IPS-18c (cell line): ENCODE measurements around the gene CCDC92B.

Source experiments
- H3K4me3 ChIP-seq: 2 replicates; pipeline ENCODE4 v1.7.0; 2013; ENCODE audit warnings: low read depth, mild to moderate bottlenecking, low read length, moderate library complexity; ENCODE audit not compliant: insufficient read depth
- H3K9me3 ChIP-seq: one replicate; pipeline ENCODE4 v1.6.1; 2013; ENCODE audit warnings: mild to moderate bottlenecking, low read length, moderate library complexity; ENCODE audit not compliant: control insufficient read depth, insufficient read depth

Gene CCDC92B

DNA sequence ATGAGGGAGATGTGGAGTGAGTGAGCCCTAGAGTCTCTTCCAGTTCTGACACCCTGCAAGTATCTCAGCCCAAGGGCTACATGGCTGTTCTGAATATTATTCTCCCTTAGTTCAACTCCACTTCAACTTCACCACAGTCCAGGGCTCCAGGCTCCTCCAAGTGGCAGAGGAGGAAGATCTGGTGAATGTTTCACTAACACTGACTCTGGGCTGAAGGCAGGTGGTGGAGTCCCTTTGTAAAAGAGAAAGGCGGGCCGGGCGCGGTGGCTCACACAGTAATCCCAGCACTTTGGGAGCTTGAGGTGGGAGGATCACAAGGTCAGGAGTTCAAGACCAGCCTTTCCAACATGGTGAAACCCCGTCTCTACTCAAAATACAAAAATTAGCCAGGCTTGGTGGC is 13.6 kb downstream of the CCDC92B start:
- Histone ChIP-seq H3K4me3 (no peak overlapping the region), H3K9me3 (no peaks in the 10 kb centered on the region)

- no peaks in the 10 kb centered on the region for H3K9me3 ChIP-seq
- no peak overlapping the region for H3K4me3 ChIP-seq
These were observed 14.5 kb downstream of the CCDC92B start for GRCh38 chr17:2734939-2735338.

DNA sequence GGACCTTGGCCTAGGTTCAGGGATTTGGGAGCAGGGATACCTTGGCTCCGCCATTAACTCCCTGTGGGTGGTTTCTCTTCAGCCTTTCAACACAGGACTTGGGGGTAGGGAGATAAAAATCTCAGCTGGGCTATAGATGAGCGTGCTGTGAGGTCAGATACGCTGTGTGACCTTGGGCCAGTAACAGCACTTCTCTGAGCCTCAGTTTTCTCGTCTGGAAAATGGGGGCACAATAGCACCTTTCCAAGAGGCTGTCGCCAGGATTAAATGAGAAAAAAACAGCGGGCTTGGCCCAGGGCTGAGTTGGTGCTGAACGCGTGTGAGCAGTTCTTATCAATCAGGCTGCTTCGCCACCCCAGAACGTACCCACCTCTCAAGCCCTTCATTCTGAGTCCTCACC is 17.6 kb downstream of the CCDC92B start:
- Histone ChIP-seq H3K4me3 (no peak overlapping the region), H3K9me3 (no peaks in the 10 kb centered on the region)

GRCh38 chr17:2730764-2731353 is 18.6 kb downstream of the CCDC92B start:
- Histone ChIP-seq H3K4me3 (no peak overlapping the region), H3K9me3 (no peaks in the 10 kb centered on the region)

DNA sequence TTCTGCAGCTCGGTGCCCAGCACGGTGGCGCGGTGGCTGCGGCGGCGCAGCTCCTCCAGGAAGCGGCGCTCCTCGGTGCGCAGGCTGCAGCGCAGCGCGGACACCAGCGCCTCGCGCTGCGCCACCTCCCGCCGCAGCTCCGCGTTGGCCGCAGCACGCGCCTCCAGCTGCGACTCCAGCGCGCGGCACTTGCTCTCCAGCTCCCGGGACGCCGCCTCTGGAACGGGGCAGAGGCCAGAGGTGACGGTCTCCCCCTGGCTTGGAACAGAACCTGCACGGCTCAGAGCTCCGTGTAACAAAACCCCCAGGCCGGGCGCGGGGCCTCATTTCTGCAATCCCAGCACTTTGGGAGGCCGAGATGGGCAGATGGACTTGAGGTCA is 24.7 kb downstream of the CCDC92B start:
- Histone ChIP-seq H3K4me3 (peak overlapping the region; percentile 61), H3K9me3 (no peaks in the 10 kb centered on the region)

DNA sequence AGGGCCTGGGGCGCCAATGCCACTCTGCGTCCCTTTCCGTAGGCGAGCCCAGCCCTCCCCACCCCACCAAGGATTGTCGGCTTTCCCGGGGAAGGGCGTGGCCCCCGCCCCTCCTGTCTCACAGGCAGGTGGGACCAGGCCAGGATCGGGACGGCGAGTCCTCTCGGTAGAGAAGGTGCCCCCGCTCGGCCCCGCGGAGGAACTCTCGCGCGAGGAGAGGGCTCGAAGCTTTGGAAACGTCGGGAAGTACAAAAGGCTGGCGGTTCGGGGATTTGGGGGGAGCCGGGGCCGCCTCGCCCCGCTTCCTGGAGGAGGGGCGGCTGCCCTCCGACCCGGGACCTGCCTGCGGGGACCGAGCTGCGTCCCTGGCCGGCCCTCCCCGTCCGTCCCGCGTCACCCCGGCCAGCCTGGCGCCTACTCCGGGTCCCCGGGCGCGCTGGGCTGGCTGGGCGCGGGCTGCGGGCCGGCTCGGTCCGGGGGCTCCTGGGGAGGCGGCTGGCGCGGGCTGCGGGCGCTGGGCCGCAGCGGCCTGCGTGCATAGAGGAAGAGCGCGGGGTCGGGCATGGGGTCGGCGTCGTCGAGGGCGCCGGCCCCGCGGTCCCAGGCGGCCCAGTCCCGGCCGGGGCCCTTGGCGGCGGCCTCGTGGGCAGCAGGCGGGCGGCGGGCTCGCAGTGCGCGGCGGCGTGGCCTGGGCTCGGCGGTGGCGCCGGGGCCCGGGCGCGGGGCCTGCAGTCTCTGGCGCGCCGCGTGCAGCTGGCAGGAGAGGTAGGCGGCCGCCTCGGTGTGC is 25.3 kb downstream of the CCDC92B start:
- Histone ChIP-seq H3K9me3 (no peaks in the 10 kb centered on the region), H3K4me3 (peak overlapping the region; percentile 61)

- H3K9me3 ChIP-seq, result no peaks in the 10 kb centered on the region
- peak overlapping the region; percentile 28; the same call in 1 of the 2 replicates for H3K4me3 ChIP-seq
These were observed 25.9 kb downstream of the CCDC92B start for GRCh38 chr17:2723505-2723996.

- Histone ChIP-seq H3K9me3 (no peaks in the 10 kb centered on the region), H3K4me3 (no peak overlapping the region; the same call in 1 of the 2 replicates)
These were observed 26.8 kb downstream of the CCDC92B start for GRCh38 chr17:2722611-2723010.

- Histone ChIP-seq H3K9me3 (no peaks in the 10 kb centered on the region), H3K4me3 (no peak overlapping the region)
These were observed 27.8 kb downstream of the CCDC92B start for GRCh38 chr17:2721603-2722002.

- Histone ChIP-seq H3K4me3 (no peak overlapping the region), H3K9me3 (no peaks in the 10 kb centered on the region)
These were observed 29.6 kb downstream of the CCDC92B start for GRCh38 chr17:2719861-2720260.

DNA sequence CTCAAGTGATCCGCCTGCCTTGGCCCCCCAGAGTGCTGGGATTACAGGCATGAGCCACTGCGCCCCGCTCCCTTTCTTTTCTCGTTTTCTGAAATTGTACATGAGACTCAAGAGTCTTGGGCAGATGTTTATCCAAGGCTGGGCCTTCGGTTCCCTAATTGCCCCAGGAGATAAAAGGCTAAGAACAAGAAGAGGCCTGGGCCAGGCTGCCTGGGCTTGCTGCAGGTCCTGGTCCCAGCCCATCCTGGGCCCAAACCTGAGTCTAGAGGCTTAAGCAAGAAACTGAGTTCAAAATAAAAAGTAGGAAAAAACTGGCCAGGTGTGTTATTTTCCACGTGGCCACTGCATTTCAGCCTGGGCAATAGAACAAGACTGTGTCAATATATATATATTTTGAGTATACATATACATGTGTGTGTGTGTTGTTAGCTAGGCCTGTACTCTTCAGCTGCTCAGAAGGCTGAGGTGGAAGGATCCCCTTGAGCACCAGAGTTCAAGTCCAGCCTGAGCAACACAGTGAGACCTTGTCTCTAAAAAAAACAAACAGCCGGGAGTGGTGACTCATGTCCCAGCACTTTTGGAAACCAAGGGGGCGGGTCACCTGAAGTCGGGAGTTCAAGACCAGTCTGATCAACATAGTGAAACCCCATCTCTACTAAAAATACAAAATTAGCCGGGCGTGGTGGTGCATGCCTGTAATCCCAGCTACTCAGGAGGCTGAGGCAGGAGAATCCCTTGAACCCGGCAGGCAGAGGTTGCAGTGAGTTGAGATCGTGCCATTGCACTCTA is 31.1 kb downstream of the CCDC92B start:
- Histone ChIP-seq H3K4me3 (no peak overlapping the region), H3K9me3 (no peaks in the 10 kb centered on the region)

DNA sequence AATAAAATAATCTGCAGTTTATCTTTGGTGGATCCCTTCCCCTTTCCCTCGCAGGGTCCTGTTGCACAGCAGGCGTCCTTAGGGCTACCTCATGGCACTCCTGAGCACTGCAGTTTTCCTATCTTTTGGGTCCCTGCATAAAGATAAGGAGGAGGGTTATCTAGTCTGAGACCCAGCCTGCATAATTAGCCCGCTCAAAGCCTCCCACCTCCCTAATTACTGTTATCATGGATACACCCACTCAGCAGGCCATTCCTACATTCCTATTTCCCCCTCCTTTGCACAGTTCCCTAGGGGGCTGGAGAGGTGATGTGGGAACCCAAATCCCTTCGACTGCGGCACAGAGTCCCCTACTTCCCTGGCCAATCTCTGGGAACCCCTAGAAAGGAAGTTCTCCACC is 32.8 kb downstream of the CCDC92B start:
- Histone ChIP-seq H3K4me3 (no peak overlapping the region), H3K9me3 (no peaks in the 10 kb centered on the region)

- no peaks in the 10 kb centered on the region for H3K9me3 ChIP-seq
- H3K4me3 ChIP-seq, result no peak overlapping the region
These were observed 35.6 kb downstream of the CCDC92B start for GRCh38 chr17:2713881-2714280.

DNA sequence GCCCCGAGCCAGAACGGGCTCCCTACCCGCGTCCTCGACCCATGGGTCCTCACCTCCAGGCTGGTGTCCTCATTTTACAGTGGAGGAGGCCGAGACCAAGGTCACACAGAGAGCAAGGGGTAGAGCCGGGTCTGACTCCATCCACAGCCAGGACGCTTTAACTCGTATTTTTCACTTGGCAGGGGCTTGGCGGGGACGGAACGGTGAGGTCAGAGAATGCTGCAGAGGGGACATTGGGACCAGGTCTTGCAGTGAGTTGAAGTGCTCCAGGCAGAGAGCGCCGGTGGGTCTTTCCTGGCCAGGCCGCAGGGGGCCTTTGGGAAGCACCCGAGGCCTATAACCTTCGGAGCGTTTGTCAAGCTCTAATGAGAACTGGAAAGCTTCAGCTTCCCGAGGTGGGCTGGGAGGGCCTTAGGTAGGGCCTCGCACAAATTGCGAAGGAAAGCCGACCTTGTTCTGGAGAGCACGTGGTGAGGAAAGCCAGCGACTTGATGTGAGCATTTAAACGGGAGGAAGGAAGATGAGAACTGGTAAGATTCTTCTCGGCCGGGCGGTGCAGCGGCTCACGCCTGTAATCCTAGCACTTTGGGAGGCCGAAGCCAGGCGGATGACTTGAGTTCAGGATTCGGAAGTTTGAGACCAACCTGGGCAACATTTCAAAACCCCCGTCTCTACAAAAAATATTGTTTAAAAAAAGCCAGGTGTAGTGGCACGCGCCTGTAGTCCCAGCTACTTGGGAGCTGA is 37.0 kb downstream of the CCDC92B start:
- Histone ChIP-seq H3K4me3 (peak overlapping the region; percentile 64), H3K9me3 (no peaks in the 10 kb centered on the region)

DNA sequence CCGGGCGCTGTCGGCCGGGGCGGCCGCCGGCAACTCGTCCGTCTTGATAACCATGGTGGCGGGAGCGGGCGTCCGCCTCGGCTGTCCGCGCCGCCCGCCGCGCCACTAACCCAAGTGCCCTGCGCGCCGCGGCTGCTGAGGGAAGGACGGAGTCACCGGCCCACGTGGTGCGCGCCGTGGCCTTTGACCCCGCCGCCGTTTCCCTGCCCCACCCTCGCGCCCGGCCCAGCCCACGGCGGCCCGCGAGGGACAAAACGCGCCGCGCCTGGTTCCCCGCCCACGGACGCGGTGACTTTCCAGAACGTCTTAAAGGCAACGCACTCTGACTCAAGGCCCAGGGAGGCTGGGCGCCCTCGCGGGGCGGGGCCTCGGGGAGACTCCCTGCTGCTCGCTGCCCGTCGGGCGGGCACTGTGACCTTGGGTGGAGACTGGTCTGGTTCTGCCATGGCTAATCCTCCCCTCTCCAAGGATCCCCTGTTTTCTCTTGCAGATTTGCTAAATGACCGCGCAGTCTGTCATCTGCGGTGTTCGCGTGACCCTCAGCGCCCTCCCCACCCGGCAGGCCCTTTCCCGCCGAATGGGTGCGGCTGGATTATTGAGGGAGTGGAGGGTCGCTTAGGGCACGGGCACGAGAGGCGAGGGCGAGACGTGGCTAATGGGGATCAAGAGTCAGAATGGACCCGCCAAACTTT is 37.7 kb downstream of the CCDC92B start, which contains the start of gene CLUH:
CLUH (minus strand) TSS at position 157 of the 692 bp plus-strand sequence; CDS start at position 54, 103 bp downstream.
- peak within 1 kb of the TSS; percentile 64 for H3K4me3 ChIP-seq

DNA sequence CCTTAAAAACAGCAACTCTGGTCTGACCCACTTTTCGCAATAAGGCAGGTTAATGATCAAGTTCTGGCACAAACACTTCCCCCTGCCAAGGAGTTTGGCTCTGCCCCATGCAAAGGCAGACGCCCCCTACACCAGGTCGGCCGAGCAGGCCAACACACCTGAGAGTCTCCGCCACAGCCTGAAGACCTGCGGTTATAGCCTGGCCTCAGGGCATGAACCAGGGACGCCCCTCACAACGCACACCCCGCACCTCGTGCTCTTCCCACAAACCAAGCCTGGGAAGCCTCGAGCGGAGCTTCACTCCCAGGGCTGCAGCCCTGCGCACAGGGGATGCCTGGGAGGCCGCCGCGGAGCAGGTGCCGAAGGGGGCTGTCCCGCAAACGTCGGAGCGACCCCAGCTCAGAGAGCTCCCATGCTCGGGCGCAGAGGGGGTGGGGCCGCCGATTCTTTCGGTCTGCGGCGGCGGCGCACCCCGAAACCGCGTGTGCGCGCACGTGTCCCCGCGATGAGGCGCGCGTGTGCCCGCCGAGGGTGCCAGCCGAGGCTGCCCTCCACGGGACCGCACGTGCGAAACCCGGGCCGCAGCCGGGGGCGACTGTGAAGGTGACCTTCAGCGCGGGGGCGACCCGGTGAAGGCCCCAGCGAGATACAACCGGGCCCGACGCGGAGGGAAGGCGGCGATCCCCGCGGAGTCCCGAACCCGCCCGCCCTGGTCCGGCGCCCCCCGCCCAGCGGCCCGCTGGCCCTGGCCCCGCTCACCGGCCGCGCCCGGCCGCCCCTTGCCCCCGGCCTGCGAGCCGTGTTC is 38.4 kb downstream of the CCDC92B start:
- Histone ChIP-seq H3K4me3 (peak overlapping the region; percentile 64), H3K9me3 (no peaks in the 10 kb centered on the region)

More for the DNA sequence above, 37.7 kb downstream of the CCDC92B start, which contains the start of gene CLUH:
- H3K9me3 ChIP-seq, result no peaks in the 10 kb centered on the region
